Astrocyte (in vitro differentiated cells and primary cell): ENCODE results near the gene SUSD3. TPM values are rescaled to one million over a fixed set of nuclear protein-coding genes. Genes with fewer than 3 reads are reported as not detected.
"Not testable (repeated sequence)": the region's sequence is repeated elsewhere in the genome, so short reads cannot be mapped to it uniquely, and the experiment has no call there.

Experiments
- DNase-seq: peaks from one replicate; pipeline ENCODE4 v3.0.0-alpha.2; 2010; ENCODE audit warnings: low read depth
- FAIRE-seq: peaks from 2 replicates; lab custom pipeline; 2011; peaks lifted over from hg19 to GRCh38; lab: Jason Lieb, UNC
- H2AFZ ChIP-seq: 2 replicates; pipeline ENCODE4 v1.6.0; 2012; ENCODE audit warnings: low read depth, low read length, inconsistent platforms
- H3K27ac ChIP-seq: 2 replicates; pipeline ENCODE4 v1.5.1; 2011; ENCODE audit warnings: low read depth, low read length, inconsistent platforms
- H3K27me3 ChIP-seq: 2 replicates; pipeline ENCODE4 v1.6.0; 2011; ENCODE audit warnings: low read length, inconsistent platforms; ENCODE audit not compliant: insufficient read depth
- H3K36me3 ChIP-seq: 2 replicates; pipeline ENCODE4 v1.5.1; 2011; ENCODE audit warnings: low read length, inconsistent platforms; ENCODE audit not compliant: insufficient read depth
- H3K4me1 ChIP-seq: 2 replicates; pipeline ENCODE4 v1.5.1; 2011; ENCODE audit warnings: low read length, inconsistent platforms; ENCODE audit not compliant: insufficient read depth
- H3K4me2 ChIP-seq: 2 replicates; pipeline ENCODE4 v1.6.0; 2012; ENCODE audit warnings: low read length, inconsistent platforms
- H3K4me3 ChIP-seq: 2 replicates; pipeline ENCODE4 v1.5.1; 2011; ENCODE audit warnings: low read depth, mild to moderate bottlenecking, low read length, inconsistent platforms; ENCODE audit not compliant: insufficient read depth
- H3K79me2 ChIP-seq: 2 replicates; pipeline ENCODE4 v1.6.0; 2012; ENCODE audit warnings: mild to moderate bottlenecking, low read length, inconsistent platforms; ENCODE audit not compliant: insufficient read depth
- H3K9ac ChIP-seq: 2 replicates; pipeline ENCODE4 v1.6.0; 2012; ENCODE audit warnings: mild to moderate bottlenecking, low read length, inconsistent platforms
- H3K9me3 ChIP-seq: 2 replicates; pipeline ENCODE4 v1.5.1; 2012; ENCODE audit warnings: low read depth, mild to moderate bottlenecking, low read length, inconsistent platforms; ENCODE audit not compliant: insufficient read depth
- H4K20me1 ChIP-seq: 2 replicates; pipeline ENCODE4 v1.6.0; 2012; ENCODE audit warnings: low read length, inconsistent platforms; ENCODE audit not compliant: insufficient read depth
- H3K27ac Mint-ChIP-seq: one replicate; pipeline ENCODE4 v1.8.0; 2021; ENCODE audit warnings: mild to moderate bottlenecking, mixed read lengths; ENCODE audit not compliant: unreplicated experiment
- H3K27me3 Mint-ChIP-seq: one replicate; pipeline ENCODE4 v1.8.0; 2021; ENCODE audit warnings: low read depth, mixed read lengths; ENCODE audit not compliant: unreplicated experiment
- H3K36me3 Mint-ChIP-seq: one replicate; pipeline ENCODE4 v1.8.0; 2021; ENCODE audit warnings: low read depth, mixed read lengths; ENCODE audit not compliant: unreplicated experiment
- H3K4me1 Mint-ChIP-seq: one replicate; pipeline ENCODE4 v1.8.0; 2021; ENCODE audit warnings: low read depth, mixed read lengths; ENCODE audit not compliant: unreplicated experiment
- H3K4me3 Mint-ChIP-seq: one replicate; pipeline ENCODE4 v1.8.0; 2021; ENCODE audit warnings: mild to moderate bottlenecking, moderate library complexity, mixed read lengths; ENCODE audit not compliant: unreplicated experiment
- H3K9me3 Mint-ChIP-seq: one replicate; pipeline ENCODE4 v1.8.0; 2021; ENCODE audit warnings: mild to moderate bottlenecking, mixed read lengths; ENCODE audit not compliant: unreplicated experiment
- CTCF ChIP-seq: IDR thresholded peaks from 2 replicates; pipeline ENCODE4 v1.5.1; 2011; ENCODE audit warnings: low read depth, mild to moderate bottlenecking, inconsistent platforms, low read length, moderate library complexity; ENCODE audit not compliant: insufficient read depth
- EZH2 ChIP-seq: IDR thresholded peaks from 2 replicates; pipeline ENCODE4 v1.6.1; 2012; ENCODE audit warnings: mild to moderate bottlenecking, low read length, inconsistent platforms; ENCODE audit not compliant: insufficient read depth
- total RNA-seq: library from RNA; stranded (reverse); gene quantifications from 2 replicates; pipeline ENCODE4 v1.2.1, GENCODE V29; 2021

SUSD3 gene
- total RNA-seq, 1 donor from 2014 or later = not detected

- H3K27ac Mint-ChIP-seq = no peak overlapping the region
- FAIRE-seq = no peak
Observed at GRCh38 chr9:93013856-93014582, 44.5 kb upstream of the SUSD3 start.

GRCh38 chr9:93015190-93015589 lies 43.3 kb upstream of the SUSD3 start:
- H3K4me3 ChIP-seq, H3K27me3 ChIP-seq, DNase-seq, H3K4me2 ChIP-seq, H3K4me1 Mint-ChIP-seq, H3K79me2 ChIP-seq, FAIRE-seq, H4K20me1 ChIP-seq, H3K36me3 ChIP-seq, H3K4me3 Mint-ChIP-seq, H2AFZ ChIP-seq, H3K9me3 ChIP-seq, H3K27ac Mint-ChIP-seq, H3K9ac ChIP-seq, H3K4me1 ChIP-seq, H3K27ac ChIP-seq, H3K36me3 Mint-ChIP-seq, H3K9me3 Mint-ChIP-seq: not testable (repeated sequence)
- H3K27me3 Mint-ChIP-seq = peaks cover 34% of the 10 kb centered on the region

More at GRCh38 chr9:93013856-93014582, 44.5 kb upstream of the SUSD3 start:
- no peaks in the 10 kb centered on the region for H3K9me3 ChIP-seq
- H2AFZ ChIP-seq = no peak overlapping the region
- no peaks in the 10 kb centered on the region for H4K20me1 ChIP-seq
- no peak overlapping the region for H3K4me2 ChIP-seq
- no peak overlapping the region for H3K27ac ChIP-seq
- DNase-seq = no peak
- no peak overlapping the region for H3K4me3 ChIP-seq
- H3K9ac ChIP-seq = no peak overlapping the region
- no peak overlapping the region for H3K4me3 Mint-ChIP-seq
- H3K4me1 Mint-ChIP-seq = no peaks in the 10 kb centered on the region
- H3K27me3 ChIP-seq = no peaks in the 10 kb centered on the region
- H3K27me3 Mint-ChIP-seq = peaks cover 34% of the 10 kb centered on the region
- TF ChIP-seq CTCF (no peak), EZH2 (no peak)
- no peaks in the 10 kb centered on the region for H3K79me2 ChIP-seq
- H3K36me3 Mint-ChIP-seq = no peaks in the 10 kb centered on the region
- H3K4me1 ChIP-seq = no peaks in the 10 kb centered on the region
- peaks cover 1% of the 10 kb centered on the region for H3K9me3 Mint-ChIP-seq
- no peaks in the 10 kb centered on the region for H3K36me3 ChIP-seq

- no peak overlapping the region for H2AFZ ChIP-seq
Observed at GRCh38 chr9:93017621-93018020, 40.9 kb upstream of the SUSD3 start.

More at GRCh38 chr9:93017621-93018020, 40.9 kb upstream of the SUSD3 start:
- no peak overlapping the region for H3K27ac Mint-ChIP-seq
- H3K27me3 ChIP-seq = no peaks in the 10 kb centered on the region
- FAIRE-seq (no peak), DNase-seq (no peak)
- no peaks in the 10 kb centered on the region for H3K36me3 ChIP-seq
- no peak overlapping the region for H3K9ac ChIP-seq
- no peaks in the 10 kb centered on the region for H4K20me1 ChIP-seq
- no peak overlapping the region for H3K4me3 ChIP-seq
- no peak overlapping the region for H3K4me2 ChIP-seq
- H3K4me1 ChIP-seq = no peaks in the 10 kb centered on the region
- no peaks in the 10 kb centered on the region for H3K36me3 Mint-ChIP-seq
- peaks cover 1% of the 10 kb centered on the region for H3K9me3 Mint-ChIP-seq
- no peak overlapping the region for H3K27ac ChIP-seq
- H3K27me3 Mint-ChIP-seq = peaks cover 37% of the 10 kb centered on the region
- no peaks in the 10 kb centered on the region for H3K9me3 ChIP-seq
- H3K79me2 ChIP-seq = no peaks in the 10 kb centered on the region
- no peak for TF ChIP-seq EZH2
- TF ChIP-seq CTCF = no peak
- peaks cover 2% of the 10 kb centered on the region for H3K4me1 Mint-ChIP-seq
- no peak overlapping the region for H3K4me3 Mint-ChIP-seq
